A549 (cell line): Measurements from ENCODE around the gene ZBTB42. TPM values are rescaled to one million over a fixed set of nuclear protein-coding genes. Genes with fewer than 3 reads are reported as not detected.

Experiments
- ATAC-seq, 2 experiments: fragments of 200-7000 bp in 1 of 2; fragments of >200 bp in 1 of 2; cut with Nextera tagmentation in 1 of 2; cut with Tn5 transposase in 1 of 2; 3 replicates each; pipeline versions ENCODE4 v1.8.0 to v1.9.1; 2018 to 2020; ENCODE audit warnings: mild to moderate bottlenecking in 1 of 2, moderate library complexity in 1 of 2
- CTCF ChIA-PET: fragments of 300-600 bp; sonication (Branson Sonifier 250); formaldehyde crosslinking; extraction: SDS; loops from one replicate; lab custom pipeline; 2021; ENCODE audit warnings: antibody characterized with exemption, inconsistent platforms; lab: Yijun Ruan, JAX
- POLR2A ChIA-PET: fragments of 350-600 bp; formaldehyde crosslinking; extraction: SDS; loops from one replicate; lab custom pipeline; 2021; ENCODE audit warnings: antibody characterized with exemption, inconsistent platforms; lab: Yijun Ruan, JAX
- DNase-seq, 2 experiments: peaks; one replicate each; pipeline versions ENCODE4 v3.0.0 to v3.0.0-alpha.2; 2011 to 2016; ENCODE audit warnings: low read depth in 1 of 2, low spot score in 1 of 2
- FAIRE-seq: peaks from 2 replicates; lab custom pipeline; 2011; peaks lifted over from hg19 to GRCh38; lab: Jason Lieb, UNC
- H3K27ac ChIP-seq, 2 experiments: fragments of >200 bp; sonication (Bioruptor Twin); formaldehyde crosslinking; 3 replicates each; pipeline ENCODE4 v1.5.1; 2016 to 2017
- H3K4me1 ChIP-seq: fragments of >200 bp; sonication (Bioruptor Twin); formaldehyde crosslinking; 3 replicates; pipeline ENCODE4 v1.6.1; 2016
- H3K4me2 ChIP-seq: fragments of >200 bp; sonication (Bioruptor Twin); formaldehyde crosslinking; 3 replicates; pipeline ENCODE4 v1.6.1; 2016
- H3K4me3 ChIP-seq: fragments of >200 bp; sonication (Bioruptor Twin); formaldehyde crosslinking; 3 replicates; pipeline ENCODE4 v1.5.1; 2016
- H3K9me3 ChIP-seq: fragments of >200 bp; sonication (Bioruptor Twin); formaldehyde crosslinking; 3 replicates; pipeline ENCODE4 v1.6.1; 2016
- ATOH8 ChIP-seq: fragments of 250-450 bp; sonication (Bioruptor Pico); IDR thresholded peaks from 2 replicates; pipeline ENCODE4 v1.5.0; 2020; ENCODE audit warnings: low read depth, mild to moderate bottlenecking, moderate library complexity
- BHLHE40 ChIP-seq: IDR thresholded peaks from 2 replicates; pipeline ENCODE4 v1.6.1; 2012; ENCODE audit warnings: low read depth, low read length, inconsistent platforms
- CEBPB ChIP-seq, 2 experiments: fragments of >200 bp in 1 of 2; sonication (Bioruptor Twin) in 1 of 2; formaldehyde crosslinking in 1 of 2; IDR thresholded peaks; 2 replicates each; pipeline ENCODE4 v1.6.1; 2012 to 2016
- EHF ChIP-seq: fragments of 250-450 bp; sonication (Bioruptor Pico); IDR thresholded peaks from 2 replicates; pipeline ENCODE4 v1.5.0; 2020; ENCODE audit warnings: mild to moderate bottlenecking
- EHMT2 ChIP-seq: fragments of 200-600 bp; sonication (generic); IDR thresholded peaks from 2 replicates; pipeline ENCODE4 v1.6.1; 2016; ENCODE audit warnings: antibody characterized with exemption, low read depth, mild to moderate bottlenecking, moderate library complexity
- ESRRA ChIP-seq: fragments of 150-350 bp; IDR thresholded peaks from 2 replicates; pipeline ENCODE4 v1.6.1; 2014; ENCODE audit warnings: mild to moderate bottlenecking, low read length, borderline replicate concordance
- GATA3 ChIP-seq: IDR thresholded peaks from 2 replicates; pipeline ENCODE4 v1.6.1; 2012; ENCODE audit warnings: borderline replicate concordance
- HOXA7 ChIP-seq: fragments of 250-450 bp; sonication (Bioruptor Pico); IDR thresholded peaks from 2 replicates; pipeline ENCODE4 v1.5.0; 2020; ENCODE audit warnings: mild to moderate bottlenecking, moderate library complexity
- HOXB13 ChIP-seq: fragments of 250-450 bp; sonication (Bioruptor Pico); IDR thresholded peaks from 2 replicates; pipeline ENCODE4 v1.5.0; 2020; ENCODE audit warnings: low read depth, mild to moderate bottlenecking, moderate library complexity
- MAFK ChIP-seq: fragments of 450-650 bp; IDR thresholded peaks from 2 replicates; pipeline ENCODE4 v1.6.1; 2014; ENCODE audit not compliant: partially characterized antibody
- MAX ChIP-seq: IDR thresholded peaks from 2 replicates; pipeline ENCODE4 v1.6.1; 2012
- MAZ ChIP-seq: fragments of 150-350 bp; IDR thresholded peaks from 2 replicates; pipeline ENCODE4 v1.6.1; 2014; ENCODE audit warnings: antibody characterized with exemption, low read depth, low read length, borderline replicate concordance
- MYC ChIP-seq: IDR thresholded peaks from 2 replicates; pipeline ENCODE4 v1.6.1; 2012; ENCODE audit warnings: mild to moderate bottlenecking, inconsistent platforms, low read length, improper control_type of control experiment, borderline replicate concordance
- NFE2L2 ChIP-seq: fragments of 150-350 bp; conservative IDR thresholded peaks from 2 replicates; pipeline ENCODE4 v1.6.1; 2014; ENCODE audit warnings: low read length
- NR3C1 ChIP-seq: fragments of >200 bp; sonication (Bioruptor Twin); formaldehyde crosslinking; IDR thresholded peaks from 3 replicates; pipeline ENCODE4 v1.6.1; 2017
- PHF8 ChIP-seq: fragments of 200-600 bp; sonication (generic); IDR thresholded peaks from 2 replicates; pipeline ENCODE4 v1.6.1; 2016; ENCODE audit warnings: low read depth, mild to moderate bottlenecking, antibody characterized with exemption, moderate library complexity, borderline replicate concordance
- POLR2A ChIP-seq: IDR thresholded peaks from 2 replicates; pipeline ENCODE4 v1.6.1; 2012; ENCODE audit warnings: mild to moderate bottlenecking, low read length
- RARB ChIP-seq: fragments of 250-450 bp; sonication (Bioruptor Pico); IDR thresholded peaks from 2 replicates; pipeline ENCODE4 v1.8.0; 2021; ENCODE audit warnings: mild to moderate bottlenecking, moderate library complexity
- RCOR1 ChIP-seq: fragments of 150-350 bp; IDR thresholded peaks from 2 replicates; pipeline ENCODE4 v1.6.1; 2014; ENCODE audit warnings: antibody characterized with exemption, low read length, low read depth
- RFX5 ChIP-seq: fragments of 450-650 bp; IDR thresholded peaks from 2 replicates; pipeline ENCODE4 v1.7.1; 2014; ENCODE audit warnings: antibody characterized with exemption, mild to moderate bottlenecking, moderate library complexity
- RNF2 ChIP-seq: fragments of 200-600 bp; sonication (generic); IDR thresholded peaks from 2 replicates; pipeline ENCODE4 v1.6.1; 2016; ENCODE audit warnings: low read depth, mild to moderate bottlenecking, antibody characterized with exemption, moderate library complexity, borderline replicate concordance
- SMC3 ChIP-seq: fragments of >200 bp; sonication (Bioruptor Twin); formaldehyde crosslinking; IDR thresholded peaks from 3 replicates; pipeline ENCODE4 v1.6.1; 2018; ENCODE audit warnings: inconsistent platforms
- TFCP2L1 ChIP-seq: fragments of 250-450 bp; sonication (Bioruptor Pico); IDR thresholded peaks from 2 replicates; pipeline ENCODE4 v1.5.0; 2021; ENCODE audit warnings: mild to moderate bottlenecking
- TP53 ChIP-seq: fragments of 250-450 bp; sonication (Bioruptor Pico); IDR thresholded peaks from 2 replicates; pipeline ENCODE4 v1.5.0; 2021; ENCODE audit warnings: mild to moderate bottlenecking, moderate library complexity
- ZC3H11A ChIP-seq: fragments of 450-650 bp; IDR thresholded peaks from 2 replicates; pipeline ENCODE4 v1.6.1; 2014; ENCODE audit warnings: antibody characterized with exemption, mild to moderate bottlenecking
- ZSCAN20 ChIP-seq: fragments of 250-450 bp; sonication (Bioruptor Pico); IDR thresholded peaks from 2 replicates; pipeline ENCODE4 v1.8.0; 2022; ENCODE audit warnings: mild to moderate bottlenecking, moderate library complexity
- WGBS: methylation state at CpG from one replicate; pipeline ENCODE4 v1.1.6; 2017; ENCODE audit errors: missing lambda C conversion rate; 5-methylcytosine and 5-hydroxymethylcytosine counted together
- polyA plus RNA-seq, 4 experiments: library from polyadenylated mRNA; depleted of rRNA in 3 of 4; stranded (reverse); fragments of >200 nt; fragmentation: RNase III in 1 of 4; extraction: RNeasy Plus Mini Kit Qiagen cat#74134 plus additional on column Dnase treatment in 1 of 4; gene quantifications; 2 replicates in 3 of 4; 3 replicates in 1 of 4; pipeline ENCODE4 v1.2.3, GENCODE V29; 2011 to 2017

The ZBTB42 gene
- polyA plus RNA-seq, 2 of the 4 experiments (the other 2 are of a cell fraction): 1.6 to 2.6 TPM

- H3K4me2 ChIP-seq: peak overlapping the region; percentile 99
- TF ChIP-seq MAFK (no peak), SMC3 (no peak), TP53 (CRISPR knock-in tag) (no peak), RFX5 (no peak), EHF (CRISPR knock-in tag) (no peak)
- ChIA-PET CTCF (interaction anchor here (0.6 to 2.1 kb wide), 6 partner anchors 19 to 36 kb away, joined by 3 to 8 read pairs (median 6); no protein-coding TSS in a partner anchor), POLR2A (no interaction called here)
- WGBS: 88% methylated on average over 31 of the region's 45 CpGs
- ATAC-seq: no peak
- H3K9me3 ChIP-seq: no peaks in the 10 kb centered on the region
- peak overlapping the region in 1 of 2 experiments; percentile 95; a peak in 4 of 6 replicates for H3K27ac ChIP-seq
- FAIRE-seq: no peak
- H3K4me3 ChIP-seq: peak overlapping the region; percentile 68
- peaks cover 51% of the 10 kb centered on the region for H3K4me1 ChIP-seq
- no peak for DNase-seq
Observed at GRCh38 chr14:104801520-104802393, 856 bp downstream of the ZBTB42 start.

GRCh38 chr14:104802394-104803184 is 1.7 kb downstream of the ZBTB42 start:
- Histone ChIP-seq H3K4me3 (no peak overlapping the region), H3K9me3 (no peaks in the 10 kb centered on the region), H3K27ac (no peak overlapping the region), H3K4me2 (no peak overlapping the region), H3K4me1 (peaks cover 43% of the 10 kb centered on the region)
- ATAC-seq (no peak), DNase-seq (no peak), FAIRE-seq (no peak)
- POLR2A ChIA-PET: no interaction called here
- CTCF ChIA-PET: interaction anchor here (1.4 to 2.1 kb wide), 2 partner anchors 18 to 24 kb away, joined by 7 to 8 read pairs; no protein-coding TSS in a partner anchor
- WGBS: 98% methylated on average over 18 of the region's 20 CpGs
- TF ChIP-seq RNF2: no peak
- TF ChIP-seq ZC3H11A: no peak
- TF ChIP-seq PHF8: no peak
- TF ChIP-seq NR3C1: no peak
- TF ChIP-seq EHMT2: no peak
- TF ChIP-seq MAZ: no peak
- TF ChIP-seq, all 56 proteins: peak for 0

- Histone ChIP-seq H3K9me3 (no peaks in the 10 kb centered on the region), H3K4me2 (no peak overlapping the region), H3K27ac (no peak overlapping the region), H3K4me3 (no peak overlapping the region), H3K4me1 (peaks cover 42% of the 10 kb centered on the region)
- CTCF ChIA-PET: interaction anchor here (0.9 to 1.8 kb wide), 3 partner anchors 17 to 256 kb away, joined by 3 to 9 read pairs (median 4); no protein-coding TSS in a partner anchor
- TF ChIP-seq MYC (no peak), RARB (CRISPR knock-in tag) (no peak), HOXB13 (CRISPR knock-in tag) (no peak), MAX (no peak), RCOR1 (no peak), ZC3H11A (no peak), RFX5 (no peak), ATOH8 (CRISPR knock-in tag) (no peak), PHF8 (no peak), ZSCAN20 (CRISPR knock-in tag) (no peak), NFE2L2 (no peak), HOXA7 (CRISPR knock-in tag) (no peak), POLR2A (no peak), BHLHE40 (no peak), GATA3 (no peak), CEBPB (IDR thresholded peaks at IDR 0.05) (no peak), ESRRA (no peak), TFCP2L1 (CRISPR knock-in tag) (no peak)
- no peak for FAIRE-seq
- DNase-seq: no peak
- POLR2A ChIA-PET: no interaction called here
- ATAC-seq: no peak
- WGBS: 84% methylated on average over 17 of the region's 19 CpGs
Observed at GRCh38 chr14:104803280-104803911, 2.5 kb downstream of the ZBTB42 start.
